GM12891 (cell line): Measurements from ENCODE around the gene SLC4A3.

Experiments
- POLR2A ChIP-seq: IDR thresholded peaks from 2 replicates; pipeline ENCODE4 v1.6.1; 2011; ENCODE audit warnings: low read depth, low read length, control low read depth
- POLR2AphosphoS5 ChIP-seq: IDR thresholded peaks from 2 replicates; pipeline ENCODE4 v1.6.1; 2011; ENCODE audit warnings: low read depth, low read length, control low read depth
- POU2F2 ChIP-seq: IDR thresholded peaks from 2 replicates; pipeline ENCODE4 v1.6.1; 2011; ENCODE audit warnings: low read depth, mild to moderate bottlenecking, control low read depth, low read length, moderate library complexity
- SPI1 ChIP-seq: IDR thresholded peaks from 2 replicates; pipeline ENCODE4 v1.6.1; 2011; ENCODE audit warnings: low read depth, low read length, control low read depth
- TAF1 ChIP-seq: IDR thresholded peaks from 2 replicates; pipeline ENCODE4 v1.6.1; 2011; ENCODE audit warnings: low read depth, low read length, control low read depth

- TF ChIP-seq POLR2A (no peak), TAF1 (no peak), POLR2AphosphoS5 (no peak), SPI1 (no peak), POU2F2 (no peak)
Measured at GRCh38 chr2:219656526-219656925, 29.1 kb downstream of the SLC4A3 start.
